Omental fat pad (tissue), 4 donors: Measurements from ENCODE around the gene CUL7. TPM values are rescaled to one million over a fixed set of nuclear protein-coding genes. Genes with fewer than 3 reads are reported as not detected.

Experiments
- ATAC-seq: fragments of 150-250 bp; one replicate; pipeline ENCODE4 v1.9.1; 2016; ENCODE audit warnings: mild to moderate bottlenecking, moderate library complexity; ENCODE audit not compliant: low FRiP score
- DNase-seq: peaks from one replicate; pipeline ENCODE4 v3.0.0-alpha.2; 2019; ENCODE audit warnings: low spot score
- total RNA-seq, 4 donors: library from RNA; depleted of rRNA; stranded (reverse); fragments of >200 nt; gene quantifications; one replicate each; pipeline ENCODE4 v1.1.0, GENCODE V29; 2016
- TF ChIP-seq, protein P1 (sequence below), 3 donors: fragments of 450-650 bp; IDR thresholded peaks; one replicate each; pipeline ENCODE4 v1.5.1; 2016 to 2017; ENCODE audit warnings: antibody characterized with exemption in 3 of 3, mild to moderate bottlenecking in 3 of 3, moderate library complexity in 2 of 3

The CUL7 gene
- total RNA-seq, 4 donors from 2014 or later, result 10.1 to 17.3 (median 14.3) TPM

DNA sequence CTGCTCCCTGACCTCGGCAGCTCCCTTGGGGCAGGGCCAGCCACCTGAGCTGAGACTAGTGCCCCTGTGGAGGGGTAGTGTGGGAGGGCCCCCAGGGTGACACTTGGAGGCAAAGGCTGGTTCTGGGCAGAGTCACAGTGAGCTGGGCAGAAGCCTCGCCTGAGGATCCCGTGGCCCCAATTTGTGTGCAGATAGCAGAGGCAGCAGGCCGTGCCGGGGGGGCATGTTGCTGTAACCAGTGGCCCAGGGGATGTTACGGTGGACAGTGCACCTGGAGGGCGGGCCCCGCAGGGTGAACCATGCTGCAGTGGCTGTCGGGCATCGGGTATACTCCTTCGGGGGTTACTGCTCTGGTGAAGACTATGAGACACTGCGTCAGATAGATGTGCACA lies 36.7 kb downstream of the CUL7 start:
- no peak for ATAC-seq
- TF ChIP-seq, protein P1, sequence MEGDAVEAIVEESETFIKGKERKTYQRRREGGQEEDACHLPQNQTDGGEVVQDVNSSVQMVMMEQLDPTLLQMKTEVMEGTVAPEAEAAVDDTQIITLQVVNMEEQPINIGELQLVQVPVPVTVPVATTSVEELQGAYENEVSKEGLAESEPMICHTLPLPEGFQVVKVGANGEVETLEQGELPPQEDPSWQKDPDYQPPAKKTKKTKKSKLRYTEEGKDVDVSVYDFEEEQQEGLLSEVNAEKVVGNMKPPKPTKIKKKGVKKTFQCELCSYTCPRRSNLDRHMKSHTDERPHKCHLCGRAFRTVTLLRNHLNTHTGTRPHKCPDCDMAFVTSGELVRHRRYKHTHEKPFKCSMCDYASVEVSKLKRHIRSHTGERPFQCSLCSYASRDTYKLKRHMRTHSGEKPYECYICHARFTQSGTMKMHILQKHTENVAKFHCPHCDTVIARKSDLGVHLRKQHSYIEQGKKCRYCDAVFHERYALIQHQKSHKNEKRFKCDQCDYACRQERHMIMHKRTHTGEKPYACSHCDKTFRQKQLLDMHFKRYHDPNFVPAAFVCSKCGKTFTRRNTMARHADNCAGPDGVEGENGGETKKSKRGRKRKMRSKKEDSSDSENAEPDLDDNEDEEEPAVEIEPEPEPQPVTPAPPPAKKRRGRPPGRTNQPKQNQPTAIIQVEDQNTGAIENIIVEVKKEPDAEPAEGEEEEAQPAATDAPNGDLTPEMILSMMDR (IDR thresholded peaks at IDR 0.05), result no peak
- no peak for DNase-seq

DNA sequence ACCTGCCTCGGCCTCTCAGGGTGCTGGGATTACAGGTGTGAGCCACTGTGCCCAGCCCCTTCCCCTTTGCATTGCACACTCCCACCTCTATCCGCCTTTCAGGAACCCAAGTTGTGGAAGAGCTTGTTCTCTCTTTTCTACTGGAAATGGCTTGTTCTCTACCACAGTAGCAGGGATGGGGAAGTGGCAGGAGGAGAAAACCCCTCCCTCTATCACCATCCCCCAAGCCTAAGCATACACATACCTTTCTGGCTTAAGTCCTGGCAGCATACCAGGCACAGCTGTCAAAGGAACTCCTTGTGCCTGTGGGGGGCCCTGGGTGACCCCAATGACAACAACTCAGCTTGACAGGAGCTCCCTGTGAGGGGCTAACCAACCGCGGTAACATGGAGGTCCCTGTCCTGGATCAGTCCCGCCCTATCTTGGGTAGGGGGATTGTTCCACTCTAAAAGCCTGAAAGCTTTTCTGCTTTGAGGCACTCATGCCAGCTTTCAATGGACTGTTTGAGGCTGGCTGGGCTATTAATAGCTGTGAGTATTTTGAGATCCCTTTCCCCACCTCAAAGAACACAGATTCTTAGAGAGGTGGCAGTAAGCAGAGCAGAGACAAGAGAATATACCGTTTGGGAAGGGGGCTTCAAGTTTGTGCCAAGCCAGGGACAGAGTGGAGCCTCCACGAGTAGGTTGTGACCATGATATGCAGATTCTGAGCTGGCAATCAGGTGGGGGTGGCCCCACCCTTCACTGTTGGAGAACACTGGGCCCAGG lies 37.3 kb downstream of the CUL7 start:
- DNase-seq, result no peak
- ATAC-seq, result no peak
- TF ChIP-seq, protein P1 (IDR thresholded peaks at IDR 0.05), result no peak

DNA sequence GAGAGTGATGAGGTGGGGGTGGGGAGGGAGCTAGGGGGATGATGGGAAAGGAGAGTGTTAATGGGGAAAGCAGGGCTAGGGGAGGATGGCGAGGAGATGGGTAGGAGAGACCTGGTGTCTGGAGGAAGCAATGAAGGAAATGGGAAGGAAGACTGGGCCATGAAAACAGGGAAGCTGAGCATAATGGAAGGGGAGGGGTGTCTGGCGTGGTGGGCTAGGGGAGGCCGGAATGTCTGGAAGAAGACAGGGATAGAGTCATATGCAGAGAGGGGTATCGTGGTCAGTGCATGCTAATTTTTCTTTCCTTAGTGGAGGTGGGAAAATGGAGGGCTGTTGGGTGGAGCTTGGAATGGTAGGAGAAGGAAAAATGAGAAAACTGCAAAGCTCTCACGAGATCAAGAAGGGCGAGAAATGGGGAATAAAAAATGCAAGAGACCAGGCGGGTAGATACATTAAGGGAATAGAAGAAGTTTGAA lies 39.2 kb downstream of the CUL7 start:
- ATAC-seq (no peak), DNase-seq (no peak)
- TF ChIP-seq, protein P1 (IDR thresholded peaks at IDR 0.05), result no peak

DNA sequence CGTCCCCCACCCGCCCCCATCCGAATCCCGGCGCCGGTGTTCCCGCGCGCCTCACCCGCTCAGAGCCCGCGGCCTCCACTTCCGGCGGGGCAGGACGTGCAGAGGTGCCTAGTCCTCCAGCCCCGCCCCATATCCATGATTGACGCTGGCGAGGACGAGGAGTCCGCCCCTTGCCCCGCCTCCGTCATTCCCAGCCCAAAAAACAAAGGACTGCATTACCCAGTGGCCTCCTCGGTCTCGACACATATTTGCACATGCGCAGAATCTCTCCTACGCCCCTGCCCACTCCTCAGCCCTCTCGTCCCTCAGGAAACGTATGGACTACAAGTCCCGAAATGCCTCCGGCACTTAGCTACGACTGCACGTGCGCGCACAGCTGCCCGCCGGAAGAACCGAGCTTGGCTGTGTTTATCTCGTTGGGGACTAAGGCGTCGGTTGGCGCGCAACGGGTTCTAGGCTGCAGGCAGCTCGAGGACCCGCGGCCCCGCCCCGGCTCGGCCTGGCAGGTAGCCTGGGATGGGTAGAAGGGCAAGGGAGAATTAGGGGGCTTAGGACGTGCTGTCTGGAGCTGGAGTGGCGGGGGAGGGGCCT lies 39.7 kb downstream of the CUL7 start, which contains the start of the genes KLHDC3 and MEA1:
TSS of gene KLHDC3 (plus strand) at position 407 of the 591 bp plus-strand sequence. CDS start 2,944 bp downstream, outside the sequence.
TSS of gene MEA1 (minus strand) at position 104 of the 591 bp plus-strand sequence. CDS start 133 bp downstream, outside the sequence.
- peak; percentile 93 for DNase-seq
- peak; percentile 99 for ATAC-seq
- TF ChIP-seq, protein P1 (IDR thresholded peaks at IDR 0.05), result no peak

DNA sequence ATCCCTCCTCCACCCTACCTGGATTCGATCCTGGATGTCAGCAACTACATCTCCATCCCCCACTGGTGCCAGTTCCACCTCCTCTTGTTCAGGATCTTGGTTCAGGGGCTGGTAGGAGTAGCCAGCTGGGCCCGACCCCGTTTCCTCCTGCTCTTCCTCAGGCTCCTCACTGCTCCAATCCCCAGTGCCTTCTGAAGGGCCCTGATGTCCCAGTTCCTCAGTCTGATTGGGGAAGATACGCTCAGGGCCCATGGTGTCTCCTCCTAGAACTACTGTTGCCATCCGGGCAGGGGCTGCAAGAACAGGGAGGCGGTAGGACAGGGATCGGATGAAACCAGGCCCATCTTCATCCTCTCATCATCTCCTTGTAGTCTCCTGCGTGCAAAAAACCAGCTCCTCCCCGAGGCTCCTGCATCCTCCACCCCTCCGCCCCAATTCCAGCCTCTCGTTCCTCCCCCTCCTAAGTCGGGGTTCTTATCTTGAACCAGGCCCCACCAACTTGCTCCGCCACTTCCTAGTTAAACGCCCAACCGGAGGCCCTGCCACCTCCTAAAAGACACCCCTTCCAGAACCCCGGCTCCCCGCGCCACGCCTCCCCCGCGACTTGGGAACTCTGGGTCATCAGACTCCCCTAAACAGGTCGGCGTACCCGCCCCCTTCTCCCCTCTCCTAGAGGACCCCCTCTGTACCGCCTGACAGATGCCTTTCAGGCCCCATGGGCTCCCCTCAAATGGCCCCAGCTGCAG lies 40.4 kb downstream of the CUL7 start:
- no peak for ATAC-seq
- DNase-seq, result no peak
- TF ChIP-seq, protein P1 (IDR thresholded peaks at IDR 0.05), result no peak

DNA sequence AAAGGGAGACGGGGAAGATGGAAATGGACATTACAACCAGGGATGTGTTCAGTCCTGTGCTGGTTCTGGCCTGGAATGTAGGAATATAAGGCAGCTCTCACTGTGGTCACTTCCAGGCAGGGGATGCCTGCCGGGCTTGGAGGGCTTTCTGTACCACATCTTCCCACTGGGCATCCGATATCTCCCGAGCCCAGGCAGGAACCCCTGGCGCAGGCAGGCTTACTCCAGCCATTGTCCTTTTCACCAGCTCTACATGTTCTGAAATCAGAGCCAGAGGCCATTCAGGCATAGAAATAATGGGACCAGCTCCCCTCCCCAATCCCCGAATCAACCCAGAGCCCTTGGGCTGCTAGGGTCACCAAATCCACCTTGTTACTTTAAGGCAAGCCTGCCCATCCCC lies 41.3 kb downstream of the CUL7 start:
- no peak for ATAC-seq
- no peak for DNase-seq
- TF ChIP-seq, protein P1 (IDR thresholded peaks at IDR 0.05), result no peak
